CD4-positive, alpha-beta T cell (primary cell): Measurements from ENCODE around the gene LDLRAD4. TPM values are rescaled to one million over a fixed set of nuclear protein-coding genes. Genes with fewer than 3 reads are reported as not detected.

Source experiments
- ATAC-seq: fragments of 200-7000 bp; cut with Tn5 transposase; one replicate; pipeline ENCODE4 v1.10.0; 2022; ENCODE audit warnings: mild to moderate bottlenecking; ENCODE audit not compliant: poor library complexity
- CTCF ChIA-PET: fragments of 350-600 bp; sonication (Branson Sonifier 250); formaldehyde crosslinking; loops from one replicate; lab custom pipeline; 2021; ENCODE audit warnings: antibody characterized with exemption, inconsistent platforms; lab: Charles Lee
- POLR2A ChIA-PET: fragments of 350-600 bp; sonication (Branson Sonifier 250); formaldehyde crosslinking; loops from one replicate; lab custom pipeline; 2021; ENCODE audit warnings: antibody characterized with exemption, inconsistent platforms; lab: Charles Lee
- DNase-seq, 14 experiments: peaks; one replicate each; pipeline ENCODE4 v3.0.0-alpha.2; 2013 to 2020; ENCODE audit warnings: mixed read lengths in 2 of 14
- H3K27ac ChIP-seq, 2 donors: one replicate each; pipeline versions ENCODE4 v1.5.1 to v1.7.0; 2013; ENCODE audit warnings: low read length in 2 of 2, low read depth in 1 of 2, mild to moderate bottlenecking in 1 of 2
- H3K27me3 ChIP-seq, 2 experiments: 1 replicate in 1 of 2; 2 replicates in 1 of 2; pipeline versions ENCODE4 v1.6.1 to v1.7.0; 2013; ENCODE audit warnings: low read length in 2 of 2, control low read depth in 1 of 2, mild to moderate bottlenecking in 1 of 2, moderate library complexity in 1 of 2; ENCODE audit not compliant: insufficient read depth in 2 of 2, control insufficient read depth in 1 of 2
- H3K36me3 ChIP-seq: one replicate; pipeline ENCODE4 v1.6.1; 2013; ENCODE audit warnings: low read length, control low read depth; ENCODE audit not compliant: insufficient read depth
- H3K4me1 ChIP-seq: one replicate; pipeline ENCODE4 v1.6.1; 2013; ENCODE audit warnings: low read length, control low read depth; ENCODE audit not compliant: insufficient read depth
- H3K4me3 ChIP-seq: one replicate; pipeline ENCODE4 v1.5.1; 2013; ENCODE audit warnings: mild to moderate bottlenecking, low read length, moderate library complexity
- H3K9me3 ChIP-seq, 2 experiments: 1 replicate in 1 of 2; 2 replicates in 1 of 2; pipeline versions ENCODE4 v1.6.1 to v1.7.0; 2013; ENCODE audit warnings: low read length in 2 of 2, mild to moderate bottlenecking in 2 of 2, control low read depth in 1 of 2, moderate library complexity in 1 of 2; ENCODE audit not compliant: control insufficient read depth in 1 of 2, insufficient read depth in 1 of 2
- H3K27ac Mint-ChIP-seq: one replicate; pipeline ENCODE4 v1.8.0; 2020; ENCODE audit warnings: mixed read lengths
- H3K27me3 Mint-ChIP-seq: one replicate; pipeline ENCODE4 v1.8.0; 2021; ENCODE audit warnings: mixed read lengths
- H3K36me3 Mint-ChIP-seq: one replicate; pipeline ENCODE4 v1.8.0; 2021; ENCODE audit warnings: low read depth, mixed read lengths
- H3K4me1 Mint-ChIP-seq: one replicate; pipeline ENCODE4 v1.8.0; 2021; ENCODE audit warnings: low read depth, mixed read lengths
- H3K4me3 Mint-ChIP-seq: one replicate; pipeline ENCODE4 v1.8.0; 2020; ENCODE audit warnings: mild to moderate bottlenecking, mixed read lengths
- H3K9me3 Mint-ChIP-seq: one replicate; pipeline ENCODE4 v1.8.0; 2020; ENCODE audit warnings: mixed read lengths
- intact Hi-C, 2 experiments: fragments of 100-400 bp; cut with DNase I in 1 of 2; cut with micrococcal nuclease in 1 of 2; formaldehyde crosslinking; loops; one replicate each; pipeline versions ENCODE4 v1.15.1 to v1.9.0; 2023 to 2025; cut with DNase I, micrococcal nuclease
- total RNA-seq, 174 experiments: library from RNA in 2 of 174; stranded (reverse) in 2 of 174; gene quantifications; one replicate each; pipeline ENCODE4 v1.2.3 and lab custom pipeline; 2021 to 2026
- TF ChIP-seq, protein P1 (sequence below): fragments of 200-600 bp; IDR thresholded peaks from one replicate; pipeline ENCODE4 v1.8.0; 2022; ENCODE audit warnings: antibody characterized with exemption, mild to moderate bottlenecking

LDLRAD4 gene
- total RNA-seq, 2 experiments from 2014 or later, result 51.9 to 52.7 TPM

DNA sequence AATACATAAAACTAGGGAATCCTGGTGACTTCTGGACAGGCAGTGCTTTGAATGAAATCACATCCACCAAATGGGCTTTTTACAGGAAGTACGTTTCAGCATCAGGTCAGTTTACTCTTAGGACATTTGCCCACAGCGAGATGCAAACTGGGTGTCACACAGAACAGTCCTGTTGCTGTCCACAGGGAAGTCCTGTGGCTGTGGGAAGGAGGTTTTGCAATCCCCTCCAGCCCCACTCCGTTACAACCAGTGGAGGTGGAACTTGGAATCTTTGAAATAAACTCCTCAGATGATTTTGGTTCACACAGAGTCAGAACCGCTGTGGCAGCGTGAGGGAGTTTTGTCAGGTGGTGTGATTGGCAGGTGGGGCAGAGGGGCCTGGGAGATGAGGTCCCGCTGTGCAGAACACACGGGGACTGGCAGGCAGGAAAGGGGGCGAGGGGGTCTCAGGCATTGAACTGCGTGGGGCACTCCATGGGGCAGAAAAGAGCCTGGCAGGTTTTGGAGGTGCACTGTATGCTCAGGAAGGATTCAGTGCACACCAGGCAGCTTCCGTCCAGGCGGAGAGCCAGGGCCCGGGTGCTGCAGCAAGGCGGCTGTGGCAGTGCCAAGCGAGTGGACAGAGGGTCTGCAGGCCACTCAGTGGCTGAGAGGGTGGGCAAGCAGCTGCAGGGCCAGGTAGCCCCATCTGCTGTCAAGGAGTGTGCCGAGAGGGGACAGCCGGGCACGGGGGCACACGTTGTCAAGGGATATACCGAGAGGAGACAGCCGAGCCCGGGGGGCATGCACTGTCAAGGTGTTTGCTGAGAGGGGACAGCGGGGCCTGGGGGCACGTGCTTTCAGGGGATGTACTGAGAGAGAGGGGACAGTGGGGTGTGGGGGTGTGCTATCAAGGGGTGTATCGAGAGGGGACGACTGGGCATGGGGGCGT is 148.7 kb downstream of the LDLRAD4 start:
- Histone ChIP-seq H3K4me1 (peaks cover 28% of the 10 kb centered on the region), H3K36me3 (no peaks in the 10 kb centered on the region), H3K9me3 (no peaks in the 10 kb centered on the region), H3K27ac (no peak overlapping the region), H3K27me3 (no peaks in the 10 kb centered on the region), H3K4me3 (no peak overlapping the region)
- TF ChIP-seq, protein P1, sequence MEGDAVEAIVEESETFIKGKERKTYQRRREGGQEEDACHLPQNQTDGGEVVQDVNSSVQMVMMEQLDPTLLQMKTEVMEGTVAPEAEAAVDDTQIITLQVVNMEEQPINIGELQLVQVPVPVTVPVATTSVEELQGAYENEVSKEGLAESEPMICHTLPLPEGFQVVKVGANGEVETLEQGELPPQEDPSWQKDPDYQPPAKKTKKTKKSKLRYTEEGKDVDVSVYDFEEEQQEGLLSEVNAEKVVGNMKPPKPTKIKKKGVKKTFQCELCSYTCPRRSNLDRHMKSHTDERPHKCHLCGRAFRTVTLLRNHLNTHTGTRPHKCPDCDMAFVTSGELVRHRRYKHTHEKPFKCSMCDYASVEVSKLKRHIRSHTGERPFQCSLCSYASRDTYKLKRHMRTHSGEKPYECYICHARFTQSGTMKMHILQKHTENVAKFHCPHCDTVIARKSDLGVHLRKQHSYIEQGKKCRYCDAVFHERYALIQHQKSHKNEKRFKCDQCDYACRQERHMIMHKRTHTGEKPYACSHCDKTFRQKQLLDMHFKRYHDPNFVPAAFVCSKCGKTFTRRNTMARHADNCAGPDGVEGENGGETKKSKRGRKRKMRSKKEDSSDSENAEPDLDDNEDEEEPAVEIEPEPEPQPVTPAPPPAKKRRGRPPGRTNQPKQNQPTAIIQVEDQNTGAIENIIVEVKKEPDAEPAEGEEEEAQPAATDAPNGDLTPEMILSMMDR, result no peak
- intact Hi-C loops, result no loop called here
- DNase-seq (peak in 1 of 14 experiments; percentile 5), ATAC-seq (no peak)
- CTCF ChIA-PET, result no interaction called here
- Mint-ChIP-seq H3K36me3 (no peaks in the 10 kb centered on the region), H3K27ac (no peak overlapping the region), H3K27me3 (no peaks in the 10 kb centered on the region), H3K4me3 (peak overlapping the region; percentile 27), H3K4me1 (peaks cover 37% of the 10 kb centered on the region), H3K9me3 (no peaks in the 10 kb centered on the region)
- POLR2A ChIA-PET, result no interaction called here

DNA sequence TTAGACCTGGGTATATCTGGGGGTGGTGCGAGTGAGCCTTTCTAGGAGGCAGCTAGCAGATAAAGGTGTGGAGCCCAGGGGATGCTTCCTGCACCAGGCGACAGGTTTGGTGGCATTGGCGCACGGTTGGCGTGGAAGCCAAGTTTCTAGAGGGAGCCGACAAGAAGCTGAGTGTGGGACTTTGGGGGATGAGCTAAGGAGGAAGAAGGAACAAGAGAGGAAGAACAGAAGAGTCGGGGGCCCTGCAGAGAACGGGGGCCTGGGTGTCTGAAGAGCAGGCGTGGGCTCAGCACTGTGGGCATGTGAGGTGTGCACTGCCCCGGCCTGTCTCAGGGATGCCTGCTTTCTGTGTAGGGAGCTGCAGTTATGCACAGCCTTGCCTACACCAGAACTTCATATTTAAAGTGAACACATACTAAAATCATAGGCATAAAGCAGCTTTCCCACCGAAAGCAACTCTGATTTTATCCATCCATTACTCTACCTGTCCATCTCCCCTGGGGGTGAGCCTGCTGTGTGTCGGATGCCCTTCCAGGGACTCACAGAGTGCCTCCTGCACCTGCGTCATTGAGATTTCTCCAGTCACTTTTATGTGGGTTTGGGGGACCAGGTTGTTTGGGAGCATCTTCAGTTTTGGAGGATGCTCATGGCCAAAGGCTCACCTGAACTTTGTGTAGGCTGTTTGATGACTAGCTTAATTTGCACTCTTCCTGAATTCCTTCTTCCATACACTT is 149.7 kb downstream of the LDLRAD4 start:
- TF ChIP-seq, protein P1, result no peak
- CTCF ChIA-PET, result no interaction called here
- H3K27me3 Mint-ChIP-seq, result no peaks in the 10 kb centered on the region

DNA sequence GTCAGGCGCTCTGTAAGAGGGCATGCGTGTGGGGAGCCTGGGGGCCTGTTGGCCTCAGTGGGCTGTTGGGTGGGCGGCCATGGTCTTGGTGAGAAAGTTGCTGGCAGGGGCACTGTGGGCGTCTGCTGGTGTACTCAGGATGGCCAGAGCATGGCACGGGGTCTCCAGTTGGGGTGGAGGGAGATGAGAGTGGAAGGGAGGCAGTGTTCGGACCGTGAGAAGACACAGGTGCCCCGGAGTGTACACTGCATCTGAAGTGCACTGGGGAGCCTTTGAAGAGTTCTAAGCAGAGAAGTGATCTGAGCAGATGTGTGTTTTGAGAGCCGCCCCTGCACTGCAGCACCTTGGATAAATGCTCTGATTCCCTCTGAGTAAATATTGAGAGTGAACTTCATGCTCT is 150.8 kb downstream of the LDLRAD4 start:
- Mint-ChIP-seq H3K36me3 (no peaks in the 10 kb centered on the region), H3K27me3 (no peaks in the 10 kb centered on the region), H3K9me3 (no peaks in the 10 kb centered on the region), H3K27ac (peak overlapping the region; percentile 66), H3K4me1 (peaks cover 51% of the 10 kb centered on the region), H3K4me3 (peak overlapping the region; percentile 42)
- DNase-seq, result no peak
- ChIA-PET CTCF (no interaction called here), POLR2A (no interaction called here)
- no peaks in the 10 kb centered on the region for H3K27me3 ChIP-seq
- intact Hi-C loops, result no loop called here
- no peaks in the 10 kb centered on the region for H3K36me3 ChIP-seq
- no peak overlapping the region for H3K27ac ChIP-seq
- H3K9me3 ChIP-seq, result no peaks in the 10 kb centered on the region
- no peak overlapping the region for H3K4me3 ChIP-seq
- TF ChIP-seq, protein P1, result no peak
- H3K4me1 ChIP-seq, result peaks cover 38% of the 10 kb centered on the region
- ATAC-seq, result no peak

More for the DNA sequence above, 149.7 kb downstream of the LDLRAD4 start:
- POLR2A ChIA-PET, result no interaction called here
- no peak for ATAC-seq
- H3K36me3 ChIP-seq, result no peaks in the 10 kb centered on the region
- no peaks in the 10 kb centered on the region for H3K9me3 ChIP-seq
- no peak for DNase-seq
- Mint-ChIP-seq H3K4me3 (no peak overlapping the region), H3K27ac (no peak overlapping the region), H3K4me1 (peaks cover 47% of the 10 kb centered on the region), H3K36me3 (no peaks in the 10 kb centered on the region), H3K9me3 (no peaks in the 10 kb centered on the region)
- no peak overlapping the region for H3K27ac ChIP-seq
- H3K4me3 ChIP-seq, result no peak overlapping the region
- no peaks in the 10 kb centered on the region for H3K27me3 ChIP-seq
- H3K4me1 ChIP-seq, result peaks cover 34% of the 10 kb centered on the region
- intact Hi-C loops, result no loop called here
